Uterus (tissue), 2 donors: ENCODE measurements around the gene IGFALS.

Experiments used
- POLR2A ChIP-seq, 2 donors: fragments of 450-650 bp; IDR thresholded peaks; one replicate each; pipeline ENCODE4 v1.6.1; 2016; ENCODE audit warnings: antibody characterized with exemption in 2 of 2, mild to moderate bottlenecking in 1 of 2, moderate library complexity in 1 of 2
- TF ChIP-seq, protein P1 (sequence below), 4 experiments: fragments of 200-600 bp in 2 of 4; fragments of 450-650 bp in 2 of 4; sonication (generic) in 2 of 4; IDR thresholded peaks; one replicate each; pipeline ENCODE4 v1.5.1; 2016 to 2019; ENCODE audit warnings: antibody characterized with exemption in 4 of 4, mild to moderate bottlenecking in 2 of 4, moderate library complexity in 1 of 4

DNA sequence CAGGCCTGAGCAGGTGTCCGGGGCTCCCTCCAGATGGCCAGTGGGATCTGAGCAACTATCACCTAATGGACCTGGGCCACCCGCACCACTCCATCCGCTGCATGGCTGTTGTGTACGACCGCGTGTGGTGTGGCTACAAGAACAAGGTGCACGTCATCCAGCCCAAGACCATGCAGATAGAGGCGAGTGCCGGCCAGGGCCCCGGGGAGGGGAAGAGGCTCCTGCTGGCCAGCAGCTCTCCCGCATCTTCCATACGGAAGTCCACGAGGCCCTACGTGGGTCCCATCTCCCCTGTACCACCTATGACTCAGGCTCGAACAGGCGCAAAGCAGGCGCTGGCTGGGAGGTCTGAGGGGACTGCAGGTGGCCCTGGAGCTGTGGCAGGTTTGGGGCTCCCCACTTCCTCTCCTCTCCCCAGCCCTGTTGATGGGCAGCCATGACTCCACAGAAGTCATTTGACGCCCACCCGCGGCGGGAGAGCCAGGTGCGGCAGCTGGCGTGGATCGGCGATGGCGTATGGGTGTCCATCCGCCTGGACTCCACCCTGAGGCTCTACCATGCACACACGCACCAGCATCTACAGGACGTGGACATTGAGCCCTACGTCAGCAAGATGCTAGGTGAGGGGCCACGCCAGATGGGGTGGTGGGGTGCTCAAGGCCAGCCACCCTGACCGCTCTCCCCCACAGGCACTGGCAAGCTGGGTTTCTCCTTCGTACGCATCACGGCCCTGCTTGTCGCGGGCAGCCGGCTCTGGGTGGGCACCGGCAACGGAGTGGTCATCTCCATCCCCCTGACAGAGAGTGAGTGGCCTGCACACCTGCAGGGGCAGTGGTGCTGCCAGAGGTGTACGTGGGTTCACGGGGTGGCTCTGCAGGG lies 26.1 kb downstream of the IGFALS start:
- TF ChIP-seq, protein P1, sequence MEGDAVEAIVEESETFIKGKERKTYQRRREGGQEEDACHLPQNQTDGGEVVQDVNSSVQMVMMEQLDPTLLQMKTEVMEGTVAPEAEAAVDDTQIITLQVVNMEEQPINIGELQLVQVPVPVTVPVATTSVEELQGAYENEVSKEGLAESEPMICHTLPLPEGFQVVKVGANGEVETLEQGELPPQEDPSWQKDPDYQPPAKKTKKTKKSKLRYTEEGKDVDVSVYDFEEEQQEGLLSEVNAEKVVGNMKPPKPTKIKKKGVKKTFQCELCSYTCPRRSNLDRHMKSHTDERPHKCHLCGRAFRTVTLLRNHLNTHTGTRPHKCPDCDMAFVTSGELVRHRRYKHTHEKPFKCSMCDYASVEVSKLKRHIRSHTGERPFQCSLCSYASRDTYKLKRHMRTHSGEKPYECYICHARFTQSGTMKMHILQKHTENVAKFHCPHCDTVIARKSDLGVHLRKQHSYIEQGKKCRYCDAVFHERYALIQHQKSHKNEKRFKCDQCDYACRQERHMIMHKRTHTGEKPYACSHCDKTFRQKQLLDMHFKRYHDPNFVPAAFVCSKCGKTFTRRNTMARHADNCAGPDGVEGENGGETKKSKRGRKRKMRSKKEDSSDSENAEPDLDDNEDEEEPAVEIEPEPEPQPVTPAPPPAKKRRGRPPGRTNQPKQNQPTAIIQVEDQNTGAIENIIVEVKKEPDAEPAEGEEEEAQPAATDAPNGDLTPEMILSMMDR (IDR thresholded peaks at IDR 0.05) = no peak
- no peak for TF ChIP-seq POLR2A (IDR thresholded peaks at IDR 0.05)
